ENCODE data around the gene CDH12.
"Not testable (repeated sequence)": the region's sequence is repeated elsewhere in the genome, so short reads cannot be mapped to it uniquely, and the experiment has no call there.

GRCh38 chr5:22213703-22214495 is 639.2 kb downstream of the CDH12 start:
- peak; percentile 20; the same call in 1 of the 2 replicates for TF ChIP-seq CTCF (IDR thresholded peaks at IDR 0.05; ENCODE audit: low read depth, low read length)
- not testable (repeated sequence) for TF ChIP-seq EZH2phosphoT487 (IDR thresholded peaks at IDR 0.05; ENCODE audit: low read depth)
